Nephron progenitor cell (in vitro differentiated cells): ENCODE data around the gene BMI1.

Experiments
- DNase-seq: peaks from one replicate; pipeline ENCODE4 v3.0.0; 2021
- H3K27ac Mint-ChIP-seq: 2 replicates; pipeline ENCODE4 v1.8.0; 2021; ENCODE audit warnings: mild to moderate bottlenecking, moderate library complexity, mixed read lengths
- H3K27me3 Mint-ChIP-seq: 2 replicates; pipeline ENCODE4 v1.8.0; 2021; ENCODE audit warnings: mild to moderate bottlenecking, low read depth, mixed read lengths; ENCODE audit not compliant: poor library complexity
- H3K36me3 Mint-ChIP-seq: 2 replicates; pipeline ENCODE4 v1.8.0; 2021; ENCODE audit warnings: low read depth, mixed read lengths
- H3K4me1 Mint-ChIP-seq: 2 replicates; pipeline ENCODE4 v1.8.0; 2021; ENCODE audit warnings: mixed read lengths
- H3K4me3 Mint-ChIP-seq: 2 replicates; pipeline ENCODE4 v1.8.0; 2021; ENCODE audit warnings: mild to moderate bottlenecking, moderate library complexity, mixed read lengths
- H3K9me3 Mint-ChIP-seq: 2 replicates; pipeline ENCODE4 v1.8.0; 2021; ENCODE audit warnings: mild to moderate bottlenecking, moderate library complexity, mixed read lengths
- TF ChIP-seq, protein P1 (sequence below): fragments of 200-600 bp; sonication (generic); IDR thresholded peaks from 2 replicates; pipeline ENCODE4 v1.5.0; 2021; ENCODE audit warnings: antibody characterized with exemption

BMI1 gene

DNA sequence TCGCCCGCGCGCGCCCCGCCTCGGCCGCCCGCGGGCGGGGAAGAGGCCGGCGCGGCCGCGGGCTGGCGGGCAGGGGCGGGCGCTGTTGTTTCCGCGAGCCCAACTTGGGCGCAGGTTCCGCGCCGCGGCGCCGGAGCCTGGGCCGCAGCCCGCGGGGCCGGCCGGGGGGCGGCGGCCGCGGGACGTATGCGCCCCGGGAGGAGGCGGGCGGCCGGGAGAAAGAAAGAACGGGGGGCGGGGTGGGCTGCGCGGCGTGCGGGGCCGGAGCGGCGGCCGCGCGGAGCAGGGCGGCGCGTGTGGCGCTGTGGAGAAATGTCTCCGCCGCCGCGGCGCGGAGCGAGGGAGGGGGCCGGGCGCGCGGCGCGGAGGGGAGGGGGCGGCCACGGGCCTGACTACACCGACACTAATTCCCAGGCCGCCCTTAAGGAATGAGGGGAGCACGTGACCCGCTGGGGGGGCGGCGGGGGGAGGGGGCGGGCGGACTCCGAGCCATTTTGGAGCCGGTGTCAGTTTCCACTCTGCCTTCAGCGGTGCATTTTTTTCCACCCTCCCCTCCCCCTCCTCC, at the start of gene BMI1:
TSS of gene BMI1 (plus strand) at position 509 of the 565 bp plus-strand sequence. CDS start 5,351 bp downstream, outside the sequence.
- peak; percentile 81 for DNase-seq
- no peak within 1 kb of the TSS for H3K27ac Mint-ChIP-seq
- H3K9me3 Mint-ChIP-seq: no peaks in the 10 kb centered on the region
- peak within 1 kb of the TSS; percentile 94 for H3K4me3 Mint-ChIP-seq
- TF ChIP-seq, protein P1, sequence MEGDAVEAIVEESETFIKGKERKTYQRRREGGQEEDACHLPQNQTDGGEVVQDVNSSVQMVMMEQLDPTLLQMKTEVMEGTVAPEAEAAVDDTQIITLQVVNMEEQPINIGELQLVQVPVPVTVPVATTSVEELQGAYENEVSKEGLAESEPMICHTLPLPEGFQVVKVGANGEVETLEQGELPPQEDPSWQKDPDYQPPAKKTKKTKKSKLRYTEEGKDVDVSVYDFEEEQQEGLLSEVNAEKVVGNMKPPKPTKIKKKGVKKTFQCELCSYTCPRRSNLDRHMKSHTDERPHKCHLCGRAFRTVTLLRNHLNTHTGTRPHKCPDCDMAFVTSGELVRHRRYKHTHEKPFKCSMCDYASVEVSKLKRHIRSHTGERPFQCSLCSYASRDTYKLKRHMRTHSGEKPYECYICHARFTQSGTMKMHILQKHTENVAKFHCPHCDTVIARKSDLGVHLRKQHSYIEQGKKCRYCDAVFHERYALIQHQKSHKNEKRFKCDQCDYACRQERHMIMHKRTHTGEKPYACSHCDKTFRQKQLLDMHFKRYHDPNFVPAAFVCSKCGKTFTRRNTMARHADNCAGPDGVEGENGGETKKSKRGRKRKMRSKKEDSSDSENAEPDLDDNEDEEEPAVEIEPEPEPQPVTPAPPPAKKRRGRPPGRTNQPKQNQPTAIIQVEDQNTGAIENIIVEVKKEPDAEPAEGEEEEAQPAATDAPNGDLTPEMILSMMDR: no peak
- no peaks in the 10 kb centered on the region for H3K36me3 Mint-ChIP-seq
- peaks cover 69% of the 10 kb centered on the region for H3K4me1 Mint-ChIP-seq
- peaks cover 67% of the 10 kb centered on the region for H3K27me3 Mint-ChIP-seq

GRCh38 chr10:22271786-22272185, 49.1 kb upstream of the BMI1 start:
- Mint-ChIP-seq H3K27ac (no peak overlapping the region), H3K4me1 (peaks cover 5% of the 10 kb centered on the region), H3K36me3 (no peaks in the 10 kb centered on the region), H3K9me3 (no peaks in the 10 kb centered on the region), H3K27me3 (peaks cover 14% of the 10 kb centered on the region), H3K4me3 (no peak overlapping the region)
- TF ChIP-seq, protein P1: no peak
- no peak for DNase-seq

- Mint-ChIP-seq H3K4me1 (peaks cover 5% of the 10 kb centered on the region), H3K9me3 (no peaks in the 10 kb centered on the region), H3K36me3 (no peaks in the 10 kb centered on the region), H3K27ac (no peak overlapping the region), H3K4me3 (no peak overlapping the region), H3K27me3 (peaks cover 30% of the 10 kb centered on the region)
- TF ChIP-seq, protein P1: no peak
- no peak for DNase-seq
Observed at GRCh38 chr10:22278441-22278782, 42.5 kb upstream of the BMI1 start.

GRCh38 chr10:22280078-22280477, 40.8 kb upstream of the BMI1 start:
- H3K4me3 Mint-ChIP-seq: no peak overlapping the region
- H3K27me3 Mint-ChIP-seq: peaks cover 30% of the 10 kb centered on the region
- TF ChIP-seq, protein P1: no peak

GRCh38 chr10:22285130-22285529, 35.8 kb upstream of the BMI1 start:
- H3K27ac Mint-ChIP-seq: no peak overlapping the region
- peaks cover 10% of the 10 kb centered on the region for H3K9me3 Mint-ChIP-seq
- DNase-seq: no peak
- H3K36me3 Mint-ChIP-seq: no peaks in the 10 kb centered on the region
- H3K27me3 Mint-ChIP-seq: peaks cover 2% of the 10 kb centered on the region
- TF ChIP-seq, protein P1: no peak
- no peaks in the 10 kb centered on the region for H3K4me1 Mint-ChIP-seq
- H3K4me3 Mint-ChIP-seq: no peak overlapping the region

More at GRCh38 chr10:22280078-22280477, 40.8 kb upstream of the BMI1 start:
- H3K27ac Mint-ChIP-seq: no peak overlapping the region
- no peaks in the 10 kb centered on the region for H3K9me3 Mint-ChIP-seq
- peaks cover 5% of the 10 kb centered on the region for H3K4me1 Mint-ChIP-seq
- no peaks in the 10 kb centered on the region for H3K36me3 Mint-ChIP-seq
- no peak for DNase-seq

DNA sequence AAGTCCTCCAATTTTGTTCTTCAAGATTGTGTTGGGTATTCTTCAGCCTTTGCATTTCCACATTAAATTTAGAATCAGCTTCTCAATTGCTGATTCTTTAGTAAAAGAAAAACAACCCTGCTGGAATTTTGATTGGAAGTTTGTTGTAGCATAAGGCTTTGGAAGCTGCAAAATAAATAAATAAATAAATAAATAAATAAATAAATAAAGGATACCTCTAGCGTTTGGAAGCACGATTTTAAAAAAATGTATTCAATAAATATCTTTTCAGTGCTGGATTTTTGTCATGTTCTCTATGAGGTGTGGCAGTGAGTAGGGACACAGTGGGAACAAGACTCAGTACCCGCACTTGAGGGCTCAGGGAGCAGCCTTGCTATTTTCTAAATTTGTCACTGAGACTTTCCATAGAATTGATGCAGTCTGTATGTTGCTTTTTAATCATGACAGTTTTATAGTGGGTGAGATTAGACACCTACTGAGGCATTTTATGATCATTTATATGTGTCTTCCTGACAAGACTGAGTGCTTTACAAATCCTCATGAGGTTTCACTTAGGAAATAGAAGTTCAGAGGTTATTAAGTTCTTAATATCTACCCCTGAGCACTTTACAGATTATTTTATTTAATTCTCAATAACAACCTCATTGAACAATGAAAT, 27.0 kb upstream of the BMI1 start:
- Mint-ChIP-seq H3K9me3 (peaks cover 4% of the 10 kb centered on the region), H3K36me3 (no peaks in the 10 kb centered on the region), H3K4me1 (no peaks in the 10 kb centered on the region), H3K27me3 (peaks cover 25% of the 10 kb centered on the region), H3K27ac (no peak overlapping the region), H3K4me3 (no peak overlapping the region)
- no peak for DNase-seq
- TF ChIP-seq, protein P1: no peak
